ENCODE data around the gene SLC25A18. TPM values are rescaled to one million over a fixed set of nuclear protein-coding genes. Genes with fewer than 3 reads are reported as not detected.

SLC25A18 gene
- total and polyA plus RNA-seq, 2 of the 8 experiments (the other 6 are each of a cell fraction or from before 2014, with no cell fraction given), result 2.8 to 2.9 TPM

DNA sequence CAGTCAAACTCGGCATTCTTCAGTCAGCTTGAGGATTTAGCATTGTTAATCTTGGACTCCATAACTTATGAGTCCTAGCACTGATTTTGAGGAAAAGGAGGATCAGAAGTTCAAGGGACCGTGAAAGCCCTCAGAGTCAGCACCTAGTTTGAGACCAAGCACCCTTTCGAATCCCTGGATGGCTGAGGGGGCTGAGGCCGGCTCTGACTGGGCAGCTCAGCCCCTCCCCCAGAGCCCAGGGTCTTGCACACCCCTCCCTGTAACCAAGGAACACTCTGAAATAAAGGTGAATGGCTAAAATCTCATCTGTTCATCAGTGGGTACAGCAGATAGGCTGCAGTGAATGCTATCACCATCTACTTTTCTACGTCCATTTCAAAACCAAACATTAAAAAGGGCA, 27.3 kb downstream of the SLC25A18 start (continued):
- TF ChIP-seq TEAD4 (IDR thresholded peaks at IDR 0.05; ENCODE audit: low read depth, low read length), result no peak
- TF ChIP-seq E2F6 (IDR thresholded peaks at IDR 0.05), result no peak
- TF ChIP-seq MAX (IDR thresholded peaks at IDR 0.05), result no peak
- no peak for TF ChIP-seq GABPA (IDR thresholded peaks at IDR 0.05; ENCODE audit: borderline replicate concordance, insufficient read depth, low read length)
